Gastroesophageal sphincter (tissue), 4 donors: Measurements from ENCODE around the gene CAVIN4. TPM values are rescaled to one million over a fixed set of nuclear protein-coding genes. Genes with fewer than 3 reads are reported as not detected.

Source experiments
- ATAC-seq: fragments of 150-250 bp; one replicate; pipeline ENCODE4 v1.9.1; 2016; ENCODE audit warnings: mild to moderate bottlenecking, moderate library complexity
- H3K27ac ChIP-seq, 4 donors: fragments of 200-600 bp; sonication (generic) in 3 of 4; 1 replicate in 3 of 4; 2 replicates in 1 of 4; pipeline ENCODE4 v1.5.1; 2016 to 2019
- H3K27me3 ChIP-seq: fragments of 200-600 bp; sonication (generic); one replicate; pipeline ENCODE4 v1.5.1; 2019
- H3K36me3 ChIP-seq, 2 donors: fragments of 200-600 bp; sonication (generic); one replicate each; pipeline ENCODE4 v1.5.1; 2019; ENCODE audit warnings: control low read depth in 1 of 2
- H3K4me1 ChIP-seq, 3 donors: fragments of 200-600 bp; sonication (generic); 1 replicate in 2 of 3; 2 replicates in 1 of 3; pipeline ENCODE4 v1.5.1; 2016 to 2019; ENCODE audit warnings: control low read depth in 2 of 3
- H3K4me3 ChIP-seq, 2 donors: fragments of 200-600 bp; sonication (generic); one replicate each; pipeline ENCODE4 v1.5.1; 2019; ENCODE audit warnings: mild to moderate bottlenecking in 1 of 2, moderate library complexity in 1 of 2
- H3K9me3 ChIP-seq, 3 donors: fragments of 200-600 bp; sonication (generic); one replicate each; pipeline ENCODE4 v1.5.1; 2017 to 2019; ENCODE audit warnings: control low read depth in 2 of 3
- CTCF ChIP-seq, 4 experiments: fragments of 200-600 bp in 2 of 4; fragments of 450-650 bp in 2 of 4; sonication (generic) in 1 of 4; IDR thresholded peaks; one replicate each; pipeline ENCODE4 v1.5.1; 2017 to 2019; ENCODE audit warnings: antibody characterized with exemption in 4 of 4, mild to moderate bottlenecking in 2 of 4, moderate library complexity in 2 of 4
- EP300 ChIP-seq: sonication (generic); formaldehyde crosslinking; IDR thresholded peaks from one replicate; pipeline ENCODE4 v1.6.1; 2017; ENCODE audit warnings: antibody characterized with exemption, mild to moderate bottlenecking
- POLR2A ChIP-seq, 2 donors: fragments of 450-650 bp; IDR thresholded peaks; one replicate each; pipeline ENCODE4 v1.6.1; 2017; ENCODE audit warnings: antibody characterized with exemption in 2 of 2, mild to moderate bottlenecking in 2 of 2, moderate library complexity in 1 of 2
- POLR2AphosphoS5 ChIP-seq: sonication (generic); formaldehyde crosslinking; IDR thresholded peaks from one replicate; pipeline ENCODE4 v1.6.1; 2017; ENCODE audit warnings: antibody characterized with exemption
- WGBS, 2 donors: methylation state at CpG; one replicate each; pipeline ENCODE4 v1.1.5; 2018; ENCODE audit warnings: low coverage in 1 of 2; 5-methylcytosine and 5-hydroxymethylcytosine counted together
- total RNA-seq, 4 donors: library from RNA; depleted of rRNA; stranded (reverse); fragments of >200 nt; gene quantifications; one replicate each; pipeline ENCODE4 v1.1.0, GENCODE V29; 2016

The CAVIN4 gene
- total RNA-seq, 4 donors from 2014 or later = 0.27 to 1.3 (median 0.67) TPM

- TF ChIP-seq CTCF (IDR thresholded peaks at IDR 0.05) = no peak
- no peak for TF ChIP-seq POLR2A (IDR thresholded peaks at IDR 0.05)
- TF ChIP-seq EP300 = no peak
- TF ChIP-seq POLR2AphosphoS5 = no peak
- no peaks in the 10 kb centered on the region for H3K4me1 ChIP-seq
Measured at GRCh38 chr9:100575765-100576386, 2.0 kb upstream of the CAVIN4 start.

GRCh38 chr9:100578610-100579009 is 731 bp downstream of the CAVIN4 start:
- Histone ChIP-seq H3K4me1 (no peaks in the 10 kb centered on the region), H3K4me3 (no peak overlapping the region), H3K27ac (no peak overlapping the region), H3K36me3 (peaks cover 0 to 4% of the 10 kb centered on the region in 2 donors), H3K27me3 (no peaks in the 10 kb centered on the region), H3K9me3 (no peaks in the 10 kb centered on the region)
- ATAC-seq = no peak
- TF ChIP-seq CTCF (IDR thresholded peaks at IDR 0.05) (no peak), POLR2AphosphoS5 (no peak), POLR2A (IDR thresholded peaks at IDR 0.05) (no peak), EP300 (no peak)
- whole genome bisulfite sequencing, 2 donors = 88 to 100% methylated on average over 1 of the region's 1 CpG

More at GRCh38 chr9:100575765-100576386, 2.0 kb upstream of the CAVIN4 start:
- H3K4me3 ChIP-seq = no peak overlapping the region
- 67 to 88% methylated on average over 2 of the region's 2 CpGs for WGBS, 2 donors
- H3K27me3 ChIP-seq = no peaks in the 10 kb centered on the region
- peaks cover 0 to 4% of the 10 kb centered on the region in 2 donors for H3K36me3 ChIP-seq
- no peaks in the 10 kb centered on the region for H3K9me3 ChIP-seq
- ATAC-seq = no peak
- no peak overlapping the region for H3K27ac ChIP-seq

DNA sequence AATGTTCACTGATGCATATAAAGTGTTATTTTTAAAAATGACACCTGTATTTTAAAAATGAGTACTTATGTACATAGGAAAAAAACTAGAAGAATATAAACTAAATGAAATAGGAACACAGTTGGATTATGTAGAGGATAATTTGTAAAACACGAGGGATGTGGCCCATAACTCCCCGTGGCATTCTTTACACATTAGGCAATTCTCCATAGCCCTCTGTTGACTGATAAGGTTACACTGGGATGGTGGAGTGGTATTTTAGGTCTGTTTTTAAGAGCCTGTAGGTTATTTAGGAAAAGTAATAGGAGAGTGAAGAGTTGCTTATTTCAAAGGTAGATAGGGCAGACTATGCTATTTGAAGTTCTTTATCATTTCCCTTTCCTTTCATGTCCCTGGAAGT is 1.8 kb downstream of the CAVIN4 start:
- H3K27me3 ChIP-seq = no peaks in the 10 kb centered on the region
- H3K36me3 ChIP-seq = no peaks in the 10 kb centered on the region
- ATAC-seq = no peak
- TF ChIP-seq POLR2A (IDR thresholded peaks at IDR 0.05) = no peak
- no peak for TF ChIP-seq POLR2AphosphoS5
- no peak for TF ChIP-seq CTCF (IDR thresholded peaks at IDR 0.05)
- no peak for TF ChIP-seq EP300
- H3K4me3 ChIP-seq = no peak overlapping the region
- H3K4me1 ChIP-seq = no peaks in the 10 kb centered on the region
- 57 to 81% methylated on average over 2 of the region's 2 CpGs for WGBS, 2 donors
- no peak overlapping the region for H3K27ac ChIP-seq
- no peaks in the 10 kb centered on the region for H3K9me3 ChIP-seq

- Histone ChIP-seq H3K27me3 (no peaks in the 10 kb centered on the region), H3K36me3 (no peaks in the 10 kb centered on the region), H3K9me3 (no peaks in the 10 kb centered on the region), H3K4me1 (no peaks in the 10 kb centered on the region), H3K27ac (no peak overlapping the region), H3K4me3 (no peak overlapping the region)
- 44 to 65% methylated on average over 2 to 3 of the region's 3 CpGs for WGBS, 2 donors
- TF ChIP-seq POLR2A (IDR thresholded peaks at IDR 0.05) = no peak
- no peak for TF ChIP-seq CTCF (IDR thresholded peaks at IDR 0.05)
- no peak for TF ChIP-seq POLR2AphosphoS5
- ATAC-seq = no peak
Measured at GRCh38 chr9:100580257-100580656, 2.4 kb downstream of the CAVIN4 start.

GRCh38 chr9:100581081-100581480 is 3.2 kb downstream of the CAVIN4 start:
- peaks cover 0 to 6% of the 10 kb centered on the region in 2 donors for H3K36me3 ChIP-seq
- TF ChIP-seq POLR2A (IDR thresholded peaks at IDR 0.05) = no peak
- no peak for TF ChIP-seq CTCF (IDR thresholded peaks at IDR 0.05)
- no peak for TF ChIP-seq EP300
- no peak for TF ChIP-seq POLR2AphosphoS5
- H3K27ac ChIP-seq = no peak overlapping the region
- ATAC-seq = no peak
- no peak overlapping the region for H3K4me3 ChIP-seq
- 86 to 90% methylated on average over 3 to 4 of the region's 7 CpGs for WGBS, 2 donors
- no peaks in the 10 kb centered on the region for H3K9me3 ChIP-seq
- H3K27me3 ChIP-seq = no peaks in the 10 kb centered on the region
- no peaks in the 10 kb centered on the region for H3K4me1 ChIP-seq
